Measurements from ENCODE around the gene FBXO5.

FBXO5 gene

DNA sequence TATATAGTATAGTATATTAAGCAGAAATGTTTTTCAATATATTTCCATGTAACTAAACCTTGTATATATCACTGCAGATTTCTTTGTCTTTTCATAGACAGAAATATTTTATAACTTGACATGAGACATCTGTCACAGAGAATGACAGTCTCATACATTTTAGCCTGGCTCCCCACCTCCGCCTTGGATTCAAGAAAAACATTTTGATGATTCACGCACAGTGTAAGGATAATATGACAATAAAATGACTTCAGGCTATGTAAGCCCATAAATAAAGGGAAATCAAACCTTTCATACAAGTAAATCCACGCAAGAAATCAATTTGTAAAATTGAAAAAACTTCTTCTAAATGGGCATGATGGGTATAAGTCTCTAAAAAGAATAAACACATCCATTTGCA is 36.4 kb downstream of the FBXO5 start:
- TF ChIP-seq, protein P1, sequence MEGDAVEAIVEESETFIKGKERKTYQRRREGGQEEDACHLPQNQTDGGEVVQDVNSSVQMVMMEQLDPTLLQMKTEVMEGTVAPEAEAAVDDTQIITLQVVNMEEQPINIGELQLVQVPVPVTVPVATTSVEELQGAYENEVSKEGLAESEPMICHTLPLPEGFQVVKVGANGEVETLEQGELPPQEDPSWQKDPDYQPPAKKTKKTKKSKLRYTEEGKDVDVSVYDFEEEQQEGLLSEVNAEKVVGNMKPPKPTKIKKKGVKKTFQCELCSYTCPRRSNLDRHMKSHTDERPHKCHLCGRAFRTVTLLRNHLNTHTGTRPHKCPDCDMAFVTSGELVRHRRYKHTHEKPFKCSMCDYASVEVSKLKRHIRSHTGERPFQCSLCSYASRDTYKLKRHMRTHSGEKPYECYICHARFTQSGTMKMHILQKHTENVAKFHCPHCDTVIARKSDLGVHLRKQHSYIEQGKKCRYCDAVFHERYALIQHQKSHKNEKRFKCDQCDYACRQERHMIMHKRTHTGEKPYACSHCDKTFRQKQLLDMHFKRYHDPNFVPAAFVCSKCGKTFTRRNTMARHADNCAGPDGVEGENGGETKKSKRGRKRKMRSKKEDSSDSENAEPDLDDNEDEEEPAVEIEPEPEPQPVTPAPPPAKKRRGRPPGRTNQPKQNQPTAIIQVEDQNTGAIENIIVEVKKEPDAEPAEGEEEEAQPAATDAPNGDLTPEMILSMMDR (IDR thresholded peaks at IDR 0.05; ENCODE audit: low read depth, low read length, poor library complexity, severe bottlenecking): no peak
- no peak for TF ChIP-seq EZH2phosphoT487 (IDR thresholded peaks at IDR 0.05; ENCODE audit: borderline replicate concordance, low read length)
- no peak overlapping the region for H3K4me2 ChIP-seq (ENCODE audit: low read length)
- H3F3A ChIP-seq (ENCODE audit: control insufficient read depth, insufficient read depth): no peaks in the 10 kb centered on the region
- H3K9me2 ChIP-seq (replicated peaks; ENCODE audit: control insufficient read depth, low read length): no peaks in the 10 kb centered on the region
- no peaks in the 10 kb centered on the region for H4K20me1 ChIP-seq (ENCODE audit: control insufficient read depth, insufficient read depth, low read depth, low read length)
- no peaks in the 10 kb centered on the region for H3K36me3 ChIP-seq (ENCODE audit: control insufficient read depth, low read length)
- peaks cover 10% of the 10 kb centered on the region; the same call in 1 of the 2 replicates for H3K27me3 ChIP-seq (ENCODE audit: control insufficient read depth, low read length)
- H3K9me3 ChIP-seq (ENCODE audit: control insufficient read depth, insufficient read depth, low read length): no peaks in the 10 kb centered on the region
- no peaks in the 10 kb centered on the region for H3K4me1 ChIP-seq (ENCODE audit: control insufficient read depth, low read length)
- no peaks in the 10 kb centered on the region for H3K79me2 ChIP-seq (ENCODE audit: control insufficient read depth, low read length)
- H3K27ac ChIP-seq (ENCODE audit: low read depth, low read length): no peak overlapping the region
- H3K4me3 ChIP-seq (ENCODE audit: low read length): no peak overlapping the region

DNA sequence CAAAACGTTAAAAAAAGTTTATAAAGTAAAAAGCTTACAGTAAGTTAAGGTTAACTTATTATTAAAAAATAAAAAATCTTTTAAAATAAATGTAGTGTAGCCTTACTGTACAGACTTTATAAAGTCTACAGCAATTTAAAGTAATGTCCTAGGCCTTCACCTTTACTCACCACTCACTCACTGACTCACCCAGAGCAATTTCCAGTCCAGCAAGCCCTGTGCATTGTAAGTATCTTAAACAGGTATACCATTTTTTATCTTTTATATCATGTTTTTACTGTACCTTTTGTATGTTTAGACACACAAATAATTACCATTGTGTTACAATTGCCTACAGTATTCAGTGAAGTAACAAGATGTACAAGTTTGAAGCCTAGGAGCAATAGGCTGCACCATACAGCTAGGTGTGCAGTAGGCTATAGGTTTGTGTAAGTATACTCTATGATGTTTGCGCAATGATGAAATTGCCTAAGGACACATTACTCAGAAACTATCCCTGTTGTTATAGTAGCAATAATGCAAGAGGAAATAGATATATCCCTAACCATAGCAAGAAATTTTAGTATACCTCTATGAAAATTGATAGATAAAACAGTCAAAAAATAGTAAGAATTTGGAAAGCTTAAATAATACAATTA is 39.5 kb downstream of the FBXO5 start:
- Histone ChIP-seq H4K20me1 (ENCODE audit: control insufficient read depth, insufficient read depth, low read depth, low read length) (no peaks in the 10 kb centered on the region), H3K27me3 (ENCODE audit: control insufficient read depth, low read length) (peaks cover 10% of the 10 kb centered on the region; the same call in 1 of the 2 replicates), H3K79me2 (ENCODE audit: control insufficient read depth, low read length) (no peaks in the 10 kb centered on the region), H3K9me3 (ENCODE audit: control insufficient read depth, insufficient read depth, low read length) (no peaks in the 10 kb centered on the region), H3K4me1 (ENCODE audit: control insufficient read depth, low read length) (no peaks in the 10 kb centered on the region), H3K36me3 (ENCODE audit: control insufficient read depth, low read length) (no peaks in the 10 kb centered on the region), H3K27ac (ENCODE audit: low read depth, low read length) (no peak overlapping the region), H3K4me2 (ENCODE audit: low read length) (no peak overlapping the region), H3F3A (ENCODE audit: control insufficient read depth, insufficient read depth) (no peaks in the 10 kb centered on the region), H3K9me2 (replicated peaks; ENCODE audit: control insufficient read depth, low read length) (no peaks in the 10 kb centered on the region), H3K4me3 (ENCODE audit: low read length) (no peak overlapping the region)
- TF ChIP-seq EZH2phosphoT487 (IDR thresholded peaks at IDR 0.05; ENCODE audit: borderline replicate concordance, low read length): no peak
- TF ChIP-seq, protein P1 (IDR thresholded peaks at IDR 0.05; ENCODE audit: low read depth, low read length, poor library complexity, severe bottlenecking): no peak

DNA sequence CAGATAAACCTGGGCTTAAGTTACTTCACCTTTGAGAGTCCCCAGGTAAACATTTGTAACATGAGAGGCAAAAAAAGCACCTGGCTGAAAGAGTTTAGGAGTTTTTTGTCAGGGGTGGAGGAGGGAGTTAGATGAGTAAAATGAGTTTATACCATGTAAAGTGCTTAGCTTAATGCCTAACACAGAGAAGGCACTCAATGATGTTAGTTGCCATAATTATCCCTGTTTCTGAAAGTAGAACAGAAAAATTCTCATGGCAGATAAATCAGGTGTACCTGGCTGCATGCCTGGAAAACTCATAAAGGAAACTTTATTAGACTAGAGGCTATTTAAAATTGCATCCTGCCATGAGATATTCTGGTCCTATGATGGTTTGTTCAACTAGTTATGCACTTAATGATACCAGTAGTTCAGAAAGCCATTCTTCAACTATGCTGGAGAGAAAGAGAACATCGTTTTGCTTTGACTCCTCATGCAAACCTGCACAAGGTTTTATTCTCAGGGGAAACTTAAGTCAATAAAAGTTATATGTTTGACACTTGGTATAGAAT is 40.4 kb downstream of the FBXO5 start:
- Histone ChIP-seq H3K9me3 (ENCODE audit: control insufficient read depth, insufficient read depth, low read length) (no peaks in the 10 kb centered on the region), H3F3A (ENCODE audit: control insufficient read depth, insufficient read depth) (no peaks in the 10 kb centered on the region), H3K4me1 (ENCODE audit: control insufficient read depth, low read length) (no peaks in the 10 kb centered on the region), H3K4me3 (ENCODE audit: low read length) (no peak overlapping the region), H3K27me3 (ENCODE audit: control insufficient read depth, low read length) (peaks cover 3% of the 10 kb centered on the region; the same call in 1 of the 2 replicates), H3K9me2 (replicated peaks; ENCODE audit: control insufficient read depth, low read length) (no peaks in the 10 kb centered on the region), H3K27ac (ENCODE audit: low read depth, low read length) (no peak overlapping the region), H3K79me2 (ENCODE audit: control insufficient read depth, low read length) (no peaks in the 10 kb centered on the region), H4K20me1 (ENCODE audit: control insufficient read depth, insufficient read depth, low read depth, low read length) (no peaks in the 10 kb centered on the region), H3K4me2 (ENCODE audit: low read length) (no peak overlapping the region), H3K36me3 (ENCODE audit: control insufficient read depth, low read length) (no peaks in the 10 kb centered on the region)
- no peak for TF ChIP-seq EZH2phosphoT487 (IDR thresholded peaks at IDR 0.05; ENCODE audit: borderline replicate concordance, low read length)
- TF ChIP-seq, protein P1 (IDR thresholded peaks at IDR 0.05; ENCODE audit: low read depth, low read length, poor library complexity, severe bottlenecking): no peak
